ENCODE data around the gene DYNC1LI1. TPM values are rescaled to one million over a fixed set of nuclear protein-coding genes. Genes with fewer than 3 reads are reported as not detected.

The DYNC1LI1 gene
- total and polyA plus RNA-seq, 2 experiments from 2014 or later = 45.1 to 48.0 TPM

DNA sequence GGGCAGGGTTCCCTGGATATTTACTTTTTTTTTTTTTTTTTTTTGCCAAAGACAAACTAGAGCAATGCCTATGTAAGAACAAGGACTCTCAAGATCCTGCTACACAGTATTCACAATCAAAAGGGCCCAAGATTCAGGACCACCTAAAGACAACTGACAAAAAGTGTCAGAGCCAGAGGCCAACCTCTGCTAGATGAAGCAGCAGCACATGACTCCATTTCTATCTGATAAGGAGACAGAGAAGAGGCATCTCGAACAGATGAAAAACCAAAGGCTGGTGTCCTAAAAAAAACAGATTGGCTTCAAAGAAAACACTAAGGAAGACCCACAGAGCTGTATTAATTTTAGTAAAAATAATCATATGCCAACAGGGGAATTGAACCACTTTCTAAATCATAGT is 88.0 kb downstream of the DYNC1LI1 start (continued):
- TF ChIP-seq, protein P1, sequence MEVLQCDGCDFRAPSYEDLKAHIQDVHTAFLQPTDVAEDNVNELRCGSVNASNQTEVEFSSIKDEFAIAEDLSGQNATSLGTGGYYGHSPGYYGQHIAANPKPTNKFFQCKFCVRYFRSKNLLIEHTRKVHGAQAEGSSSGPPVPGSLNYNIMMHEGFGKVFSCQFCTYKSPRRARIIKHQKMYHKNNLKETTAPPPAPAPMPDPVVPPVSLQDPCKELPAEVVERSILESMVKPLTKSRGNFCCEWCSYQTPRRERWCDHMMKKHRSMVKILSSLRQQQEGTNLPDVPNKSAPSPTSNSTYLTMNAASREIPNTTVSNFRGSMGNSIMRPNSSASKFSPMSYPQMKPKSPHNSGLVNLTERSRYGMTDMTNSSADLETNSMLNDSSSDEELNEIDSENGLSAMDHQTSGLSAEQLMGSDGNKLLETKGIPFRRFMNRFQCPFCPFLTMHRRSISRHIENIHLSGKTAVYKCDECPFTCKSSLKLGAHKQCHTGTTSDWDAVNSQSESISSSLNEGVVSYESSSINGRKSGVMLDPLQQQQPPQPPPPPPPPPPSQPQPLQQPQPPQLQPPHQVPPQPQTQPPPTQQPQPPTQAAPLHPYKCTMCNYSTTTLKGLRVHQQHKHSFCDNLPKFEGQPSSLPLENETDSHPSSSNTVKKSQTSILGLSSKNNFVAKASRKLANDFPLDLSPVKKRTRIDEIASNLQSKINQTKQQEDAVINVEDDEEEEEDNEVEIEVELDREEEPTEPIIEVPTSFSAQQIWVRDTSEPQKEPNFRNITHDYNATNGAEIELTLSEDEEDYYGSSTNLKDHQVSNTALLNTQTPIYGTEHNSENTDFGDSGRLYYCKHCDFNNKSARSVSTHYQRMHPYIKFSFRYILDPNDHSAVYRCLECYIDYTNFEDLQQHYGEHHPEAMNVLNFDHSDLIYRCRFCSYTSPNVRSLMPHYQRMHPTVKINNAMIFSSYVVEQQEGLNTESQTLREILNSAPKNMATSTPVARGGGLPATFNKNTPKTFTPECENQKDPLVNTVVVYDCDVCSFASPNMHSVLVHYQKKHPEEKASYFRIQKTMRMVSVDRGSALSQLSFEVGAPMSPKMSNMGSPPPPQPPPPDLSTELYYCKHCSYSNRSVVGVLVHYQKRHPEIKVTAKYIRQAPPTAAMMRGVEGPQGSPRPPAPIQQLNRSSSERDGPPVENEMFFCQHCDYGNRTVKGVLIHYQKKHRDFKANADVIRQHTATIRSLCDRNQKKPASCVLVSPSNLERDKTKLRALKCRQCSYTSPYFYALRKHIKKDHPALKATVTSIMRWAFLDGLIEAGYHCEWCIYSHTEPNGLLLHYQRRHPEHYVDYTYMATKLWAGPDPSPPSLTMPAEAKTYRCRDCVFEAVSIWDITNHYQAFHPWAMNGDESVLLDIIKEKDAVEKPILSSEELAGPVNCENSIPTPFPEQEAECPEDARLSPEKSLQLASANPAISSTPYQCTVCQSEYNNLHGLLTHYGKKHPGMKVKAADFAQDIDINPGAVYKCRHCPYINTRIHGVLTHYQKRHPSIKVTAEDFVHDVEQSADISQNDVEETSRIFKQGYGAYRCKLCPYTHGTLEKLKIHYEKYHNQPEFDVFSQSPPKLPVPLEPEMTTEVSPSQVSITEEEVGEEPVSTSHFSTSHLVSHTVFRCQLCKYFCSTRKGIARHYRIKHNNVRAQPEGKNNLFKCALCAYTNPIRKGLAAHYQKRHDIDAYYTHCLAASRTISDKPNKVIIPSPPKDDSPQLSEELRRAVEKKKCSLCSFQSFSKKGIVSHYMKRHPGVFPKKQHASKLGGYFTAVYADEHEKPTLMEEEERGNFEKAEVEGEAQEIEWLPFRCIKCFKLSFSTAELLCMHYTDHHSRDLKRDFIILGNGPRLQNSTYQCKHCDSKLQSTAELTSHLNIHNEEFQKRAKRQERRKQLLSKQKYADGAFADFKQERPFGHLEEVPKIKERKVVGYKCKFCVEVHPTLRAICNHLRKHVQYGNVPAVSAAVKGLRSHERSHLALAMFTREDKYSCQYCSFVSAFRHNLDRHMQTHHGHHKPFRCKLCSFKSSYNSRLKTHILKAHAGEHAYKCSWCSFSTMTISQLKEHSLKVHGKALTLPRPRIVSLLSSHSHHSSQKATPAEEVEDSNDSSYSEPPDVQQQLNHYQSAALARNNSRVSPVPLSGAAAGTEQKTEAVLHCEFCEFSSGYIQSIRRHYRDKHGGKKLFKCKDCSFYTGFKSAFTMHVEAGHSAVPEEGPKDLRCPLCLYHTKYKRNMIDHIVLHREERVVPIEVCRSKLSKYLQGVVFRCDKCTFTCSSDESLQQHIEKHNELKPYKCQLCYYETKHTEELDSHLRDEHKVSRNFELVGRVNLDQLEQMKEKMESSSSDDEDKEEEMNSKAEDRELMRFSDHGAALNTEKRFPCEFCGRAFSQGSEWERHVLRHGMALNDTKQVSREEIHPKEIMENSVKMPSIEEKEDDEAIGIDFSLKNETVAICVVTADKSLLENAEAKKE (CRISPR knock-in tag; IDR thresholded peaks at IDR 0.05) = no peak
- TF ChIP-seq ZNF331 (CRISPR knock-in tag; IDR thresholded peaks at IDR 0.05; ENCODE audit: low read depth) (no peak), EZH2phosphoT487 (IDR thresholded peaks at IDR 0.05; ENCODE audit: unreplicated experiment) (no peak), STAT1 (IDR thresholded peaks at IDR 0.05; ENCODE audit: unreplicated experiment) (no peak), CREB1 (CRISPR knock-in tag; IDR thresholded peaks at IDR 0.05; ENCODE audit: low read depth) (no peak), ZNF114 (CRISPR knock-in tag; IDR thresholded peaks at IDR 0.05) (no peak), JUNB (IDR thresholded peaks at IDR 0.05; ENCODE audit: unreplicated experiment) (no peak)
- TF ChIP-seq, protein P2, sequence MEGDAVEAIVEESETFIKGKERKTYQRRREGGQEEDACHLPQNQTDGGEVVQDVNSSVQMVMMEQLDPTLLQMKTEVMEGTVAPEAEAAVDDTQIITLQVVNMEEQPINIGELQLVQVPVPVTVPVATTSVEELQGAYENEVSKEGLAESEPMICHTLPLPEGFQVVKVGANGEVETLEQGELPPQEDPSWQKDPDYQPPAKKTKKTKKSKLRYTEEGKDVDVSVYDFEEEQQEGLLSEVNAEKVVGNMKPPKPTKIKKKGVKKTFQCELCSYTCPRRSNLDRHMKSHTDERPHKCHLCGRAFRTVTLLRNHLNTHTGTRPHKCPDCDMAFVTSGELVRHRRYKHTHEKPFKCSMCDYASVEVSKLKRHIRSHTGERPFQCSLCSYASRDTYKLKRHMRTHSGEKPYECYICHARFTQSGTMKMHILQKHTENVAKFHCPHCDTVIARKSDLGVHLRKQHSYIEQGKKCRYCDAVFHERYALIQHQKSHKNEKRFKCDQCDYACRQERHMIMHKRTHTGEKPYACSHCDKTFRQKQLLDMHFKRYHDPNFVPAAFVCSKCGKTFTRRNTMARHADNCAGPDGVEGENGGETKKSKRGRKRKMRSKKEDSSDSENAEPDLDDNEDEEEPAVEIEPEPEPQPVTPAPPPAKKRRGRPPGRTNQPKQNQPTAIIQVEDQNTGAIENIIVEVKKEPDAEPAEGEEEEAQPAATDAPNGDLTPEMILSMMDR (conservative IDR thresholded peaks at IDR 0.05; ENCODE audit: low read depth in 2 of 2) = no peak

Data from GM23338 (cell line).